Esophagus squamous epithelium (tissue), 5 donors: ENCODE data around the gene PSEN1. TPM values are rescaled to one million over a fixed set of nuclear protein-coding genes. Genes with fewer than 3 reads are reported as not detected.

ENCODE experiments used
- DNase-seq: peaks from one replicate; lab custom pipeline; 2025; lab: John Stamatoyannopoulos, UW
- H3K27ac ChIP-seq, 4 donors: fragments of 200-600 bp; sonication (generic); one replicate each; pipeline ENCODE4 v1.5.1; 2016 to 2019; ENCODE audit warnings: mild to moderate bottlenecking in 1 of 4
- H3K27me3 ChIP-seq, 4 donors: fragments of 200-600 bp; sonication (generic); 1 replicate in 3 of 4; 2 replicates in 1 of 4; pipeline versions ENCODE4 v1.5.1 to v1.6.0; 2017 to 2021; ENCODE audit warnings: antibody characterized with exemption in 1 of 4
- H3K36me3 ChIP-seq, 3 donors: fragments of 200-600 bp; sonication (generic); one replicate each; pipeline ENCODE4 v1.5.1; 2016 to 2019
- H3K4me1 ChIP-seq, 3 donors: fragments of 200-600 bp; sonication (generic); one replicate each; pipeline ENCODE4 v1.5.1; 2017 to 2019
- H3K4me3 ChIP-seq, 4 donors: fragments of 200-600 bp; sonication (generic); 1 replicate in 3 of 4; 2 replicates in 1 of 4; pipeline ENCODE4 v1.5.1; 2016 to 2019; ENCODE audit warnings: mild to moderate bottlenecking in 2 of 4, moderate library complexity in 1 of 4
- H3K9me3 ChIP-seq, 3 donors: fragments of 200-600 bp; sonication (generic); one replicate each; pipeline ENCODE4 v1.5.1; 2016 to 2019
- POLR2A ChIP-seq, 4 donors: fragments of 450-650 bp; IDR thresholded peaks; one replicate each; pipeline ENCODE4 v1.6.1; 2017; ENCODE audit warnings: antibody characterized with exemption in 4 of 4, mild to moderate bottlenecking in 4 of 4, moderate library complexity in 3 of 4
- WGBS, 2 donors: methylation state at CpG; one replicate each; pipeline ENCODE4 v1.1.5; 2018; 5-methylcytosine and 5-hydroxymethylcytosine counted together
- intact Hi-C: fragments of 100-400 bp; cut with DNase I; formaldehyde crosslinking; loops from one replicate; pipeline ENCODE4 v1.15.0; 2022
- total RNA-seq, 4 donors: library from RNA; depleted of rRNA; stranded (reverse); fragments of >200 nt; gene quantifications; one replicate each; pipeline ENCODE4 v1.1.0, GENCODE V29; 2016
- TF ChIP-seq, protein P1 (sequence below), 6 experiments: fragments of 450-650 bp in 4 of 6; fragments of 200-600 bp in 2 of 6; sonication (generic) in 2 of 6; IDR thresholded peaks; one replicate each; pipeline ENCODE4 v1.5.1; 2016 to 2019; ENCODE audit warnings: antibody characterized with exemption in 6 of 6, mild to moderate bottlenecking in 4 of 6, moderate library complexity in 4 of 6
- donor health status: DM: yes; HTN: yes; CAD: no.

The PSEN1 gene
- total RNA-seq, 4 donors from 2014 or later, result 34.6 to 49.8 (median 41.5) TPM

DNA sequence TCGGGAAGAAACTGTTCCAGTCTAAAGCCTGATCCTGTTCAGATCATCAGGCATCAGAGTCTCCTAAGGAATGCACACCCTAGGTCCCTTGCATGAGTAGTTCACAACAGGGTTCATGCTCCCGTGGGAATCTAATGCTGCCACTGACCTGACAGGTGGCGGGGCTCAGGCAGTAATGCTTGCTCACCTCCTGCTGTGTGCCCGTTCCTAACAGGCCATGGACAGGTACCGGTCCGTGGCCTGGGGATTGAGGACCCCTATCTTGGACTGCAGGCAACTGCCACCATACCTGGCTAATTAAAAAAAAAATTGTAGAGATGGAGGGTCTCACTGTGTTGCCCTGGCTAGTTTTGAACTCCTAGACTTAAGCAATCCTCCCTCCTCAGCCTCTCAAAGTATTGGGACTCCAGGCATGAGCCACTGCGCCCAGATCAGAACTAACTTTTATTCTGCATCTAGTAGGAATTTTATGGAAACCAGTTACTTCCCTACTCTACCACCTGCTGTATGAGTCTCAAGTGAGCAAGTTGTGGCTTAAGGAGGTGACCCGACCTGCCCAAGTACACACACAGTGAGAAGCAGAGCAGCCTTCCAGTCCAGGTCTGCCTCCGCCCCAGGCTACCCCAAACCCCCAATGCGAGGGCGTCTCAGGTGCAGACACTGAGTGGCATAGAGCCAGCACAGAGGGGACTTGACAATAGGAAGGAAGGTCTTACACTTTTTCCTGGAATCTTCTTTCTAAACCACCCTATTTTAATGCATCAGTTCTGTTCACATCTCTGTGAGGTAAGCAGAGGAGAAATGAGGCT, 98.5 kb downstream of the PSEN1 start:
- no peak for DNase-seq
- no peaks in the 10 kb centered on the region for H3K9me3 ChIP-seq
- TF ChIP-seq, protein P1, sequence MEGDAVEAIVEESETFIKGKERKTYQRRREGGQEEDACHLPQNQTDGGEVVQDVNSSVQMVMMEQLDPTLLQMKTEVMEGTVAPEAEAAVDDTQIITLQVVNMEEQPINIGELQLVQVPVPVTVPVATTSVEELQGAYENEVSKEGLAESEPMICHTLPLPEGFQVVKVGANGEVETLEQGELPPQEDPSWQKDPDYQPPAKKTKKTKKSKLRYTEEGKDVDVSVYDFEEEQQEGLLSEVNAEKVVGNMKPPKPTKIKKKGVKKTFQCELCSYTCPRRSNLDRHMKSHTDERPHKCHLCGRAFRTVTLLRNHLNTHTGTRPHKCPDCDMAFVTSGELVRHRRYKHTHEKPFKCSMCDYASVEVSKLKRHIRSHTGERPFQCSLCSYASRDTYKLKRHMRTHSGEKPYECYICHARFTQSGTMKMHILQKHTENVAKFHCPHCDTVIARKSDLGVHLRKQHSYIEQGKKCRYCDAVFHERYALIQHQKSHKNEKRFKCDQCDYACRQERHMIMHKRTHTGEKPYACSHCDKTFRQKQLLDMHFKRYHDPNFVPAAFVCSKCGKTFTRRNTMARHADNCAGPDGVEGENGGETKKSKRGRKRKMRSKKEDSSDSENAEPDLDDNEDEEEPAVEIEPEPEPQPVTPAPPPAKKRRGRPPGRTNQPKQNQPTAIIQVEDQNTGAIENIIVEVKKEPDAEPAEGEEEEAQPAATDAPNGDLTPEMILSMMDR (IDR thresholded peaks at IDR 0.05), result no peak
- no peak for TF ChIP-seq POLR2A (IDR thresholded peaks at IDR 0.05)
- peaks cover 0 to 61% (median 0%) of the 10 kb centered on the region in 4 donors for H3K27me3 ChIP-seq
- intact Hi-C loops, result no loop called here
- whole genome bisulfite sequencing, 2 donors, result 51 to 63% methylated on average over 6 of the region's 11 CpGs
- H3K4me1 ChIP-seq, result peaks cover 23 to 38% (median 27%) of the 10 kb centered on the region in 3 donors
- no peak overlapping the region for H3K4me3 ChIP-seq
- H3K36me3 ChIP-seq, result no peaks in the 10 kb centered on the region
- H3K27ac ChIP-seq, result no peak overlapping the region

DNA sequence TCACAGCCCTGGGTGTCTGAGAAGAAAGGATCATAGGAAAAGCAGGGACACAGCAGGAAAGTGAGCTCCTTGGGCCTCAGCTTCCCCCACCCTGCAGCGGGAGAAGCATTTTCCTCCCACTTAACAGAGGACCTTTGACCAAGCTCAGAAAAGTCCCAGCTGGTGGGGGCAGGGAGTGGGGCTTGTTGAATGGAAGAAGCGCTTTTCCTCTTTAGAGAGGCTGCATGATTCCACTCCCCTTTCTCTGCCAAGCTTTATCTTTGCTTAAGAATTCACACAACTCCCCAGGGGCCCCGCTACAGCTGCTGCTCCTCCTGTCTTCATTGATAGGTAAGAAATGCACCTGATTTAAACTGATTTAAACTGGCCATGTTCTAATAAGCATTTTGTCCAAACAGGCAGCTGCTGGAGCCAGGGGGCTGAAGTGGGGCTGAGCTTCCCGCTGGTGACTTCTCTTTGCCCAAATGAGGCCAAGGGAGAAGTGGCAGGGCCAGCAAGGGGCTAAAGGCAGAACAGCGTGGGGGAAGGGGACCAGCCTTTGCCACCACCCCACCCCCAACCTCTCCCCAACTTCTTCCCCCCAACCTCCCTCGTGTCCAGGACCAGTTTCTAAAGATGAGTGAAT, 99.3 kb downstream of the PSEN1 start:
- WGBS, 2 donors, result 50 to 63% methylated on average over 3 of the region's 6 CpGs
- intact Hi-C loops, result no loop called here
- Histone ChIP-seq H3K36me3 (no peaks in the 10 kb centered on the region), H3K4me1 (peaks cover 31 to 47% (median 32%) of the 10 kb centered on the region in 3 donors), H3K27me3 (peaks cover 0 to 69% (median 0%) of the 10 kb centered on the region in 4 donors), H3K9me3 (no peaks in the 10 kb centered on the region), H3K27ac (no peak overlapping the region), H3K4me3 (no peak overlapping the region)
- no peak for DNase-seq
- TF ChIP-seq, protein P1 (IDR thresholded peaks at IDR 0.05), result no peak
- TF ChIP-seq POLR2A (IDR thresholded peaks at IDR 0.05), result no peak

GRCh38 chr14:73236157-73236556, 99.8 kb downstream of the PSEN1 start:
- peaks cover 0 to 74% (median 0%) of the 10 kb centered on the region in 4 donors for H3K27me3 ChIP-seq
- intact Hi-C loops, result no loop called here

GRCh38 chr14:73236752-73237218, 100.5 kb downstream of the PSEN1 start:
- H3K9me3 ChIP-seq, result no peaks in the 10 kb centered on the region
- no peak overlapping the region for H3K27ac ChIP-seq
- peaks cover 38 to 58% (median 43%) of the 10 kb centered on the region in 3 donors for H3K4me1 ChIP-seq
- WGBS, 2 donors, result 54 to 66% methylated on average over 6 to 7 of the region's 7 CpGs
- intact Hi-C loops, result no loop called here
- H3K36me3 ChIP-seq, result no peaks in the 10 kb centered on the region
- DNase-seq, result no peak
- H3K27me3 ChIP-seq, result peaks cover 0 to 76% (median 0%) of the 10 kb centered on the region in 4 donors
- H3K4me3 ChIP-seq, result peak overlapping the region in 2 of 4 donors; percentile 67 to 75
- no peak for TF ChIP-seq POLR2A (IDR thresholded peaks at IDR 0.05)
- TF ChIP-seq, protein P1 (IDR thresholded peaks at IDR 0.05), result no peak

More at GRCh38 chr14:73236157-73236556, 99.8 kb downstream of the PSEN1 start:
- WGBS, 2 donors, result 60 to 66% methylated on average over 10 to 11 of the region's 11 CpGs
- no peak for TF ChIP-seq POLR2A (IDR thresholded peaks at IDR 0.05)
- TF ChIP-seq, protein P1 (IDR thresholded peaks at IDR 0.05), result no peak
- no peak overlapping the region for H3K27ac ChIP-seq
- no peak for DNase-seq
- no peaks in the 10 kb centered on the region for H3K36me3 ChIP-seq
- H3K9me3 ChIP-seq, result no peaks in the 10 kb centered on the region
- H3K4me1 ChIP-seq, result peaks cover 36 to 52% (median 37%) of the 10 kb centered on the region in 3 donors
- no peak overlapping the region for H3K4me3 ChIP-seq
